Gastroesophageal sphincter (tissue), 3 donors: ENCODE results near the gene THAP2.

Experiments
- CTCF ChIP-seq, 4 experiments: fragments of 200-600 bp in 2 of 4; fragments of 450-650 bp in 2 of 4; sonication (generic) in 1 of 4; IDR thresholded peaks; one replicate each; pipeline ENCODE4 v1.5.1; 2017 to 2019; ENCODE audit warnings: antibody characterized with exemption in 4 of 4, mild to moderate bottlenecking in 2 of 4, moderate library complexity in 2 of 4
- POLR2A ChIP-seq, 2 donors: fragments of 450-650 bp; IDR thresholded peaks; one replicate each; pipeline ENCODE4 v1.6.1; 2017; ENCODE audit warnings: antibody characterized with exemption in 2 of 2, mild to moderate bottlenecking in 2 of 2, moderate library complexity in 1 of 2

DNA sequence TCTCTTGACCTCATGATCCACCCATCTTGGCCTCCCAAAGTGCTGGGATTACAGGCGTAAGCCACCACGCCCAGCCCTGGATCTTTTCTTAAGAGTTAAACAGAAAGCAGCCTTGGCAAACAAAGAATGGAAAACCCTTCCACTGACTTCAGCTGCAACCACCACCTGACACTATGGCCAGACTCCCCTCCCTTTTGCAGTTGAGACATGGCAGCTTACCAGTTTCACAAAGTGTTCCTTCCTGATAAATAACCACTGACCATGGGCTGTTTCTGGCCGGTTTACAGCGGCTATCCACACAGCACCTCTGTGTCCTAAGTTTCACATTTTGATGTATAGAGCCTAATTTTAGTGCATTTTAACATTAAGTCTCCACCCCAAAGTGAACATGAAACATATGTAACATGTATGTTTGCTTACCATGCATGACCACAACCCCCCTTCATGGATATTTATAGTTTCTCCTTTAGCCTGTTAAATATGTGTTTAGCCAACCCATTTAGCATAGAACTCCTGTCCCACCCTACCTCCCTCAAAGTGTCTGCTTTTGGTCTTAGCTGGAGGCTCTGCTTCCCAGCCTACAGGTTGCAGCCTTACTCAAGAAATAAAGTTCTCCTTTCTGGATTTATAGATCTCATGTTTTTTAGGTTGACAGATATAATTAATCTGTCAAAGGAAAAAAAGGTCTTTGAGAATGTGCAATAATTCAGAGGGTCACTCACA, 57.8 kb downstream of the THAP2 start:
- TF ChIP-seq CTCF (IDR thresholded peaks at IDR 0.05), result no peak
- no peak for TF ChIP-seq POLR2A (IDR thresholded peaks at IDR 0.05)
